SW 1271 (cell line): ENCODE data around the gene CCDC102B.
"Not testable (repeated sequence)": the region's sequence is repeated elsewhere in the genome, so short reads cannot be mapped to it uniquely, and the experiment has no call there.

Experiments used
- DNase-seq, 2 experiments: peaks; one replicate each; lab custom pipeline; 2025; lab: John Stamatoyannopoulos, UW

The CCDC102B gene

GRCh38 chr18:68979737-68980136, 181.9 kb downstream of the CCDC102B start:
- no peak for DNase-seq

GRCh38 chr18:68983126-68983525, 185.2 kb downstream of the CCDC102B start:
- DNase-seq = no peak

- DNase-seq = no peak
These were observed 186.5 kb downstream of the CCDC102B start for GRCh38 chr18:68984342-68984741.

- DNase-seq = no peak
These were observed 187.4 kb downstream of the CCDC102B start for GRCh38 chr18:68985172-68985820.

- DNase-seq = no peak
These were observed 193.4 kb downstream of the CCDC102B start for GRCh38 chr18:68991286-68991685.

- no peak for DNase-seq
These were observed 195.0 kb downstream of the CCDC102B start for GRCh38 chr18:68992719-68993482.

GRCh38 chr18:68995675-68996074, 197.8 kb downstream of the CCDC102B start:
- DNase-seq = no peak

GRCh38 chr18:68997845-68998244, 200.0 kb downstream of the CCDC102B start:
- no peak for DNase-seq

GRCh38 chr18:69000366-69000765, 202.5 kb downstream of the CCDC102B start:
- no peak for DNase-seq

- no peak for DNase-seq
These were observed 204.4 kb downstream of the CCDC102B start for GRCh38 chr18:69002233-69002632.

GRCh38 chr18:69006212-69006611, 208.3 kb downstream of the CCDC102B start:
- not testable (repeated sequence) for DNase-seq

GRCh38 chr18:69008538-69008937, 210.7 kb downstream of the CCDC102B start:
- DNase-seq = no peak

- no peak for DNase-seq
These were observed 223.4 kb downstream of the CCDC102B start for GRCh38 chr18:69021211-69021805.

- DNase-seq = no peak
These were observed 224.5 kb downstream of the CCDC102B start for GRCh38 chr18:69022426-69022825.

- no peak for DNase-seq
These were observed 233.7 kb downstream of the CCDC102B start for GRCh38 chr18:69031571-69031970.

GRCh38 chr18:69032009-69032408, 234.1 kb downstream of the CCDC102B start:
- no peak for DNase-seq

GRCh38 chr18:69035756-69036155, 237.9 kb downstream of the CCDC102B start:
- DNase-seq = no peak

GRCh38 chr18:69044215-69044614, 246.3 kb downstream of the CCDC102B start:
- DNase-seq = no peak

GRCh38 chr18:69064063-69064462, 266.2 kb downstream of the CCDC102B start:
- no peak for DNase-seq

GRCh38 chr18:69067048-69067447, 269.2 kb downstream of the CCDC102B start:
- no peak for DNase-seq

GRCh38 chr18:69071680-69072079, 273.8 kb downstream of the CCDC102B start:
- DNase-seq = no peak

- no peak for DNase-seq
These were observed 284.0 kb downstream of the CCDC102B start for GRCh38 chr18:69081846-69082245.

GRCh38 chr18:69082499-69082898, 284.6 kb downstream of the CCDC102B start:
- no peak for DNase-seq
